T-helper 22 cell (primary cell): ENCODE data around the gene PTPRN2.
A peak's percentile ranks its signal among the peaks of the same experiment; 100 is the strongest.
"Not testable (repeated sequence)": the region's sequence is repeated elsewhere in the genome, so short reads cannot be mapped to it uniquely, and the experiment has no call there.

Experiments used
- DNase-seq: peaks from one replicate; pipeline ENCODE4 v3.0.0-alpha.2; 2020; ENCODE audit warnings: low read depth

The PTPRN2 gene

GRCh38 chr7:158385496-158386354 is 201.9 kb downstream of the PTPRN2 start:
- DNase-seq: not testable (repeated sequence)

GRCh38 chr7:158384746-158385145 is 202.9 kb downstream of the PTPRN2 start:
- no peak for DNase-seq

GRCh38 chr7:158383665-158384064 is 204.0 kb downstream of the PTPRN2 start:
- no peak for DNase-seq

GRCh38 chr7:158382363-158383254 is 205.0 kb downstream of the PTPRN2 start:
- no peak for DNase-seq

- DNase-seq: no peak
Observed at GRCh38 chr7:158381956-158382355, 205.7 kb downstream of the PTPRN2 start.

GRCh38 chr7:158378978-158379377 is 208.6 kb downstream of the PTPRN2 start:
- no peak for DNase-seq

GRCh38 chr7:158377800-158378623 is 209.6 kb downstream of the PTPRN2 start:
- DNase-seq: no peak

GRCh38 chr7:158376839-158377186 is 210.8 kb downstream of the PTPRN2 start:
- not testable (repeated sequence) for DNase-seq

- DNase-seq: peak; percentile 17
Observed at GRCh38 chr7:158376146-158376838, 211.3 kb downstream of the PTPRN2 start.

GRCh38 chr7:158375034-158375433 is 212.6 kb downstream of the PTPRN2 start:
- DNase-seq: no peak

- no peak for DNase-seq
Observed at GRCh38 chr7:158374586-158374985, 213.0 kb downstream of the PTPRN2 start.

- no peak for DNase-seq
Observed at GRCh38 chr7:158374146-158374545, 213.5 kb downstream of the PTPRN2 start.

GRCh38 chr7:158373476-158374133 is 214.0 kb downstream of the PTPRN2 start:
- DNase-seq: no peak

- no peak for DNase-seq
Observed at GRCh38 chr7:158372400-158373342, 215.0 kb downstream of the PTPRN2 start.

GRCh38 chr7:158371856-158372255 is 215.8 kb downstream of the PTPRN2 start:
- no peak for DNase-seq

GRCh38 chr7:158369866-158370265 is 217.8 kb downstream of the PTPRN2 start:
- DNase-seq: no peak

- no peak for DNase-seq
Observed at GRCh38 chr7:158369290-158369689, 218.3 kb downstream of the PTPRN2 start.

GRCh38 chr7:158368449-158368848 is 219.2 kb downstream of the PTPRN2 start:
- no peak for DNase-seq

- DNase-seq: no peak
Observed at GRCh38 chr7:158367634-158367982, 220.0 kb downstream of the PTPRN2 start.
